Mesendoderm (in vitro differentiated cells): Measurements from ENCODE around the gene RPS27.

ENCODE experiments used
- DNase-seq: peaks from one replicate; pipeline ENCODE4 v3.0.0; 2013
- H2AK5ac ChIP-seq: 2 replicates; pipeline ENCODE4 v1.6.1; 2013; ENCODE audit warnings: low read length, inconsistent platforms
- H2BK120ac ChIP-seq: 2 replicates; pipeline ENCODE4 v1.6.1; 2013; ENCODE audit warnings: low read depth, mild to moderate bottlenecking, low read length, moderate library complexity, mixed read lengths
- H2BK15ac ChIP-seq: replicated peaks from 2 replicates; pipeline ENCODE4 v1.6.1; 2013; ENCODE audit warnings: low read depth, mild to moderate bottlenecking, moderate library complexity
- H2BK5ac ChIP-seq: 2 replicates; pipeline ENCODE4 v1.6.1; 2013; ENCODE audit warnings: low read length, inconsistent platforms
- H3K18ac ChIP-seq: 2 replicates; pipeline ENCODE4 v1.6.1; 2013; ENCODE audit warnings: mild to moderate bottlenecking, low read length, mixed read lengths
- H3K23ac ChIP-seq: one replicate; pipeline ENCODE4 v1.6.1; 2013; ENCODE audit warnings: low read length
- H3K27ac ChIP-seq: 2 replicates; pipeline ENCODE4 v1.5.1; 2013; ENCODE audit warnings: low read depth, mild to moderate bottlenecking, inconsistent platforms, low read length, moderate library complexity
- H3K27me3 ChIP-seq: 2 replicates; pipeline ENCODE4 v1.6.1; 2013; ENCODE audit warnings: low read length, control low read depth, mild to moderate bottlenecking, inconsistent platforms; ENCODE audit not compliant: insufficient read depth, poor library complexity
- H3K36me3 ChIP-seq: 2 replicates; pipeline ENCODE4 v1.6.1; 2013; ENCODE audit warnings: low read length, inconsistent platforms; ENCODE audit not compliant: control insufficient read depth, insufficient read depth
- H3K4ac ChIP-seq: one replicate; pipeline ENCODE4 v1.6.1; 2013; ENCODE audit warnings: low read depth, mild to moderate bottlenecking, low read length, moderate library complexity
- H3K4me1 ChIP-seq: 2 replicates; pipeline ENCODE4 v1.6.1; 2013; ENCODE audit warnings: low read depth, low read length, inconsistent platforms; ENCODE audit not compliant: control insufficient read depth
- H3K4me2 ChIP-seq: 2 replicates; pipeline ENCODE4 v1.6.1; 2013; ENCODE audit warnings: low read length
- H3K4me3 ChIP-seq: 2 replicates; pipeline ENCODE4 v1.5.1; 2013; ENCODE audit warnings: mild to moderate bottlenecking, low read length
- H3K56ac ChIP-seq: one replicate; pipeline ENCODE4 v1.6.1; 2013; ENCODE audit warnings: low read length
- H3K79me1 ChIP-seq: 2 replicates; pipeline ENCODE4 v1.6.1; 2013; ENCODE audit warnings: low read length, inconsistent platforms
- H3K79me2 ChIP-seq: 2 replicates; pipeline ENCODE4 v1.6.1; 2013; ENCODE audit warnings: mild to moderate bottlenecking, low read length; ENCODE audit not compliant: control insufficient read depth, insufficient read depth
- H3K9ac ChIP-seq: 2 replicates; pipeline ENCODE4 v1.6.1; 2013; ENCODE audit warnings: low read length, inconsistent platforms
- H4K5ac ChIP-seq: one replicate; pipeline ENCODE4 v1.6.1; 2013; ENCODE audit warnings: low read length
- H4K8ac ChIP-seq: one replicate; pipeline ENCODE4 v1.6.1; 2013; ENCODE audit warnings: low read depth, mild to moderate bottlenecking, control low read depth, low read length, moderate library complexity
- WGBS: extraction: QIAGEN DNeasy Blood & Tissue Kit; methylation state at CpG from one replicate; pipeline ENCODE4 v1.1.7; 2013; ENCODE audit warnings: low lambda C conversion rate, missing lambda C conversion rate; ENCODE audit not compliant: insufficient coverage; ENCODE audit errors: extremely low coverage; 5-methylcytosine and 5-hydroxymethylcytosine counted together

Gene RPS27

DNA sequence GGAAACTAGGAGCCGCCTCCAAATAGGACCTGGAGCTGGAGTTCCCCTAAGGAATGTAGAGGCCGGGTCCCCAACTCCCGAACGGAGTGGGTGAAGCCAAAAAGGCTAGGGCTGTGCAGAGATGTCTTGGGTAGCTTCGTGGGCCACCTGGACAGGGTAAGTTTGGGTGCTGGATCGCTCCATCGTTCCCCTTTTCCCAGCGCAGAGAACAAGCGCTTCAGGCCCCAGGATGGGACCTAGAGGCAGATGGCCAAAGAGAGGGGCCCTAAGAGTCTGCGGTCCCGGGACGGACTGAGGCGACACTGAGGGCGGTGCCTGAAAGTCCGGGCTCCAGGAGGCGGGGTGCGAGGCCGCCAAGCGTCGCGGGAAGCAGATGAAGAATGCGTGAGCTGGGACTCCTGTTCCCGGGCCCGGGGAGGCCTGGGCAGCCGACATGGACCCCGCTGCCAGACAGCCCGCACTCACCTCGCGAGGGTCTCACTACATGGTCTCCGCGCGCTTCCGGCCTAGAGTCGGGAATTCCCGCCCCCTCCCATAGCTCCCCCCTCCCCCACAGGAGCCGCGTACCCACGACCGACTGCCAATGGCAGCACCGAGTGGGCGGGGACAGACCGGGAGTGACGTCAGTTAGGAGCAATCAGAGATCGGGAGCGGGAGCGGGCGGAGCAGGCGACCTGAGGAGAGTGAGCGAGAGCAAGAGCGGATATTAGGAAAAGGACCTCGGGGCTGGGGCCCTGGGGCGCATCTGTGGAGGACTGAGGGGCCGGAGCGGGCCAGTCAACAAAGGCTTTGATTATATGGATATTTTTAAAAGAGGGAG is 27.3 kb upstream of the RPS27 start, which contains the start of gene SLC39A1:
Gene SLC39A1, minus strand, starts transcription at position 508 of the 820 bp plus-strand sequence. CDS start 822 bp downstream, outside the sequence.
- Histone ChIP-seq H4K8ac (no peak within 1 kb of the TSS), H3K9ac (peak within 1 kb of the TSS; percentile 98), H3K79me1 (peaks cover 10% of the 10 kb centered on the region), H2BK5ac (peak within 1 kb of the TSS; percentile 77), H3K27me3 (no peaks in the 10 kb centered on the region), H2AK5ac (peak within 1 kb of the TSS; percentile 87), H3K79me2 (peaks cover 28% of the 10 kb centered on the region), H3K18ac (peak within 1 kb of the TSS; percentile 34), H3K27ac (peak within 1 kb of the TSS; percentile 83), H3K4me3 (peak within 1 kb of the TSS; percentile 88), H3K36me3 (peaks cover 7% of the 10 kb centered on the region), H3K56ac (peak within 1 kb of the TSS; percentile 97), H2BK15ac (no peak within 1 kb of the TSS), H3K4me2 (peak within 1 kb of the TSS; percentile 87), H3K23ac (peak within 1 kb of the TSS; percentile 91), H4K5ac (no peak within 1 kb of the TSS), H3K4me1 (peaks cover 5% of the 10 kb centered on the region), H2BK120ac (peak within 1 kb of the TSS; percentile 29), H3K4ac (peak within 1 kb of the TSS; percentile 86)
- WGBS, result no CpG with 5 or more reads among the region's 54 CpGs
- DNase-seq, result peak; percentile 99

DNA sequence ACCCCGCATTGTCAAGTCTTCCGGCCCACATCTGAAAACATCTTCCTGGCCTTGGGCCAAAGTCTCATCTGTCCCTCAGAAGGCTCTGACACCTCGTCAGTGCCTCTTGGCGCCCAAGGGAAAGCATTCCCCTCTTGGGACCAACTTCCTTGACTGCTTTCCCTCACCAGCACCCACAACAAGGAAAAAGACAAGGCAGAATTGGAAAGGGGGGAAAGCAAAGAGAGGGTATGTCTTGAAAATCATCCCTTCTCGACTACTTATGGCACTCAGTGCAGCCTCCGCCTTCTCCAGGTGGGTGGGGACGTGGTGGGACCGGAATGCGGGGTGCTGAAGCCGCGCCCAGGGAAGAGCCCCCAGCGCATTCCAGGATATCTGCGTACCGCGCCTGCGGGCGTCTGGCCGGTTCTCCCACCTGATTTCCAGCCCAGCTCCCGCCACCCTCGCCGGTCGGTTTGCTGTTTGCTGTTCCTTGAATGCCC is 26.7 kb upstream of the RPS27 start:
- H3K4ac ChIP-seq, result peak overlapping the region; percentile 83
- peak overlapping the region; percentile 39 for H3K4me2 ChIP-seq
- no peaks in the 10 kb centered on the region for H3K27me3 ChIP-seq
- peaks cover 10% of the 10 kb centered on the region for H3K79me1 ChIP-seq
- H3K4me3 ChIP-seq, result peak overlapping the region; percentile 57
- H3K79me2 ChIP-seq, result peaks cover 28% of the 10 kb centered on the region
- no peak overlapping the region for H3K23ac ChIP-seq
- H3K27ac ChIP-seq, result peak overlapping the region; percentile 83
- H3K18ac ChIP-seq, result peak overlapping the region; percentile 3
- peaks cover 5% of the 10 kb centered on the region for H3K4me1 ChIP-seq
- H2AK5ac ChIP-seq, result peak overlapping the region; percentile 15
- peak overlapping the region; percentile 29 for H2BK120ac ChIP-seq
- no peak overlapping the region for H2BK15ac ChIP-seq
- H4K5ac ChIP-seq, result no peak overlapping the region
- H4K8ac ChIP-seq, result no peak overlapping the region
- H3K36me3 ChIP-seq, result peaks cover 7% of the 10 kb centered on the region
- WGBS, result no CpG with 5 or more reads among the region's 22 CpGs
- peak overlapping the region; percentile 93 for H3K56ac ChIP-seq
- H3K9ac ChIP-seq, result peak overlapping the region; percentile 84
- DNase-seq, result peak; percentile 96
- peak overlapping the region; percentile 66 for H2BK5ac ChIP-seq

DNA sequence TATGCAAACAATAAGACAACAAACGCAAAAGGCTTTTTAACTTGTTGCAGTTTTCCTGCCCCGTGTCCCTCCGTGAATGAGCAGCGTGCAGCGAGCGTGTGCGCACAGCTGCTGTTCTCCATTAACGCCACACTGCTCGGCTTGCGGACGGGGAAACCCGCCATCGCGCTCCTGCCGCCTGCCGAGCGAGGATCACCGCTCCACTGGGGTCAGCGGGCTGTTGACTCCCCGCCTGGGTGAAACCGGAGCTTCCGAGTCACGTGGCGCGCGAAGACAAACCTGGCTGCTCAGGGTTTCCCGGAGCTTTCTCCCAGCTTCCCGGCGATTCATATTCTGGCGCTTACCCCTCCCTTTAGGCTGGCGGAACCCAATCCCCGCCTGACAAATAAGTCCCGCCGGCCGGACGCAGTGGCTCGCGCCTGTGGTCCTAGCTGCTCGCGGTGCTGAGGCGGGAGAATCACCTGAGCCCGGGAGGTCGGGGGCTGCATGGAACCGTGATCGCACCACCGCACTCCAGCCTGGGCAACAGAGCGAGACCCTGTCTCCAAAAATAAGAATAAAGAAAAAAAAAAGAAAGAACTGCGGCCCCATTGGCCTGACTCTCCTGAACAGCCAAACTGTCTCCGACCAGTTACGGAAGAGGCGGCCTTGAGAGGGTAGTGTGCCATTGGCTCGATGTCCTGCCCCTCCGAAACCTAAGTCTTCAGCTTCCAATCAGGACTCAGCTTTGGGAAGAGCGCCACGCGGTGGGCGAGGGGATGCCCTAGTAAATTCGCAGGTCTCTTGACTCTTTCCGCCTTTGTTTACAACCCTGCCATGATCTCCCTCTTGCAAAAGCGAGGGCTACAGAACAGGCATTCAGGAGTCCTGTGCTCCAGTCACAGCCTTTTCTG is 23.2 kb upstream of the RPS27 start, which contains the start of gene CREB3L4:
Gene CREB3L4, plus strand, starts transcription at position 796 of the 893 bp plus-strand sequence. CDS start 624 bp downstream, outside the sequence.
- peak within 1 kb of the TSS; percentile 100 for H3K9ac ChIP-seq
- peak within 1 kb of the TSS; percentile 88 for H2AK5ac ChIP-seq
- no peak within 1 kb of the TSS for H4K8ac ChIP-seq
- H3K27ac ChIP-seq, result peak within 1 kb of the TSS; percentile 89
- H3K4me2 ChIP-seq, result peak within 1 kb of the TSS; percentile 99
- WGBS, result no CpG with 5 or more reads among the region's 60 CpGs
- peaks cover 9% of the 10 kb centered on the region for H3K79me2 ChIP-seq
- H3K79me1 ChIP-seq, result peaks cover 4% of the 10 kb centered on the region
- no peaks in the 10 kb centered on the region for H3K27me3 ChIP-seq
- peak within 1 kb of the TSS; percentile 89 for H3K23ac ChIP-seq
- H2BK5ac ChIP-seq, result peak within 1 kb of the TSS; percentile 91
- peaks cover 2% of the 10 kb centered on the region for H3K4me1 ChIP-seq
- H3K56ac ChIP-seq, result peak within 1 kb of the TSS; percentile 100
- no peak within 1 kb of the TSS for H2BK15ac ChIP-seq
- peak within 1 kb of the TSS; percentile 24 for H3K4ac ChIP-seq
- no peak within 1 kb of the TSS for H2BK120ac ChIP-seq
- peak; percentile 99 for DNase-seq
- H4K5ac ChIP-seq, result peak within 1 kb of the TSS; percentile 64
- no peaks in the 10 kb centered on the region for H3K36me3 ChIP-seq
- peak within 1 kb of the TSS; percentile 93 for H3K4me3 ChIP-seq
- peak within 1 kb of the TSS; percentile 57 for H3K18ac ChIP-seq

DNA sequence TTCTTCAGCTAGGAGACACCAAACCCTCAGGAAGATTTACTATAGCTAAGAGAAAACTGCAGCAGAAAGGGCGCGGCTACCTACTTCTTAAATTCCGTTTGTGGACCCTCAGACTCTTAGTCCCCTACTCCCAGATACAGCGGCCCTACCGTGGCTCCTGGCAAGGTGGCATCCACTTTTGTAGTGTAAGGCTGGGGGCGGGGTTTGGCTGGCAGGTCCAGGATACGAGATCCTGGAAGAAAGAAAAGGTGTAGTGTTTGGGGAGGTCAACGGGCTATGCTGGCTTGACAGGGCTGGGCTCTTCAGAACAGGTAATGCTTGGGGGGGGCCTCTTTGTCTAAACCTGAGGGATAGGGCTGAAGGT is 22.6 kb upstream of the RPS27 start:
- H3K23ac ChIP-seq, result no peak overlapping the region
- no peak overlapping the region for H4K5ac ChIP-seq
- H4K8ac ChIP-seq, result no peak overlapping the region
- no peak overlapping the region for H2BK5ac ChIP-seq
- H3K4me1 ChIP-seq, result peaks cover 2% of the 10 kb centered on the region
- peaks cover 2% of the 10 kb centered on the region for H3K79me1 ChIP-seq
- H3K79me2 ChIP-seq, result peaks cover 3% of the 10 kb centered on the region
- peak overlapping the region; percentile 8 for H3K18ac ChIP-seq
- H3K27me3 ChIP-seq, result no peaks in the 10 kb centered on the region
- no peak overlapping the region for H2BK120ac ChIP-seq
- no peaks in the 10 kb centered on the region for H3K36me3 ChIP-seq
- WGBS, result no CpG with 5 or more reads among the region's 8 CpGs
- H2BK15ac ChIP-seq, result no peak overlapping the region
- H3K4ac ChIP-seq, result peak overlapping the region; percentile 24
- no peak for DNase-seq
- peak overlapping the region; percentile 57 for H3K4me2 ChIP-seq
- peak overlapping the region; percentile 82 for H3K56ac ChIP-seq
- H3K4me3 ChIP-seq, result no peak overlapping the region
- H3K27ac ChIP-seq, result no peak overlapping the region
- H3K9ac ChIP-seq, result peak overlapping the region; percentile 65
- no peak overlapping the region for H2AK5ac ChIP-seq

DNA sequence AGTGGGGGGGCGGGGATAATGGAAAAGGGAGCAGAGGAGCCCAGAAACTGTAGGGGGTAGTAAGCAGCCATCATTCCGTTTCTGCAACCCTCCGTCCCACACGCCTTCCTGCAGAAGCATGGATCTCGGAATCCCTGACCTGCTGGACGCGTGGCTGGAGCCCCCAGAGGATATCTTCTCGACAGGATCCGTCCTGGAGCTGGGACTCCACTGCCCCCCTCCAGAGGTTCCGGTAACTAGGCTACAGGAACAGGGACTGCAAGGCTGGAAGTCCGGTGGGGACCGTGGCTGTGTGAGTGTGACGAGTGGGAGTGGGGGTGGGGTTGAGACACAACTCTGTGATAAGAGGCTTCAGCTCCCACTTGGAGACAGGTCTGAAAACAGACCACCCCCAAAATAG is 22.2 kb upstream of the RPS27 start:
- Histone ChIP-seq H3K4ac (peak overlapping the region; percentile 24), H4K5ac (no peak overlapping the region), H3K27ac (no peak overlapping the region), H2BK120ac (no peak overlapping the region), H3K9ac (peak overlapping the region; percentile 65), H3K56ac (peak overlapping the region; percentile 82), H4K8ac (no peak overlapping the region), H3K4me1 (peaks cover 2% of the 10 kb centered on the region), H3K23ac (no peak overlapping the region), H3K4me2 (peak overlapping the region; percentile 57), H3K36me3 (no peaks in the 10 kb centered on the region), H2AK5ac (peak overlapping the region; percentile 3), H3K18ac (no peak overlapping the region), H3K79me2 (no peaks in the 10 kb centered on the region), H2BK5ac (no peak overlapping the region), H2BK15ac (no peak overlapping the region), H3K4me3 (no peak overlapping the region), H3K79me1 (peaks cover 2% of the 10 kb centered on the region), H3K27me3 (no peaks in the 10 kb centered on the region)
- no peak for DNase-seq
- WGBS, result no CpG with 5 or more reads among the region's 13 CpGs
